Large intestine (tissue), 3 donors: ENCODE results near the gene RAVER2. TPM values are rescaled to one million over a fixed set of nuclear protein-coding genes. Genes with fewer than 3 reads are reported as not detected.
A peak's percentile ranks its signal among the peaks of the same experiment; 100 is the strongest.

Experiments
- DNase-seq, 2 donors: peaks; one replicate each; pipeline versions ENCODE4 v3.0.0 to v3.0.0-alpha.2; 2013
- H3K27ac ChIP-seq: one replicate; pipeline ENCODE4 v1.5.1; 2013; ENCODE audit warnings: low read length
- H3K27me3 ChIP-seq: 2 replicates; pipeline ENCODE4 v1.6.1; 2013; ENCODE audit warnings: low read length; ENCODE audit not compliant: control insufficient read depth, insufficient read depth
- H3K36me3 ChIP-seq: 2 replicates; pipeline ENCODE4 v1.6.1; 2013; ENCODE audit warnings: low read length; ENCODE audit not compliant: control insufficient read depth, insufficient read depth
- H3K4me1 ChIP-seq: one replicate; pipeline ENCODE4 v1.6.1; 2013; ENCODE audit warnings: low read length; ENCODE audit not compliant: control insufficient read depth, insufficient read depth
- H3K4me3 ChIP-seq: one replicate; pipeline ENCODE4 v1.5.1; 2013; ENCODE audit warnings: low read length
- H3K9me3 ChIP-seq: one replicate; pipeline ENCODE4 v1.6.1; 2013; ENCODE audit warnings: mild to moderate bottlenecking, low read depth, low read length, moderate library complexity; ENCODE audit not compliant: control insufficient read depth
- WGBS: methylation state at CpG from one replicate; pipeline ENCODE4 v1.1.5; 2013; ENCODE audit warnings: low lambda C conversion rate; ENCODE audit not compliant: insufficient coverage; 5-methylcytosine and 5-hydroxymethylcytosine counted together
- polyA plus RNA-seq: library from polyadenylated mRNA; unstranded; fragments of 120-200 nt; gene quantifications from one replicate; pipeline ENCODE4 v1.2.1, GENCODE V29; 2013

RAVER2 gene
- polyA plus RNA-seq, 1 donor: 41.7 TPM

- Histone ChIP-seq H3K36me3 (peaks cover 95% of the 10 kb centered on the region), H3K4me1 (no peaks in the 10 kb centered on the region), H3K4me3 (no peak overlapping the region), H3K9me3 (no peaks in the 10 kb centered on the region), H3K27ac (no peak overlapping the region), H3K27me3 (no peaks in the 10 kb centered on the region)
- DNase-seq: no peak
- WGBS: no CpG with 5 or more reads among the region's 5 CpGs
Measured at GRCh38 chr1:64854674-64855073, 109.8 kb downstream of the RAVER2 start.

- Histone ChIP-seq H3K4me3 (no peak overlapping the region), H3K27me3 (no peaks in the 10 kb centered on the region), H3K27ac (no peak overlapping the region), H3K36me3 (peaks cover 91% of the 10 kb centered on the region), H3K9me3 (no peaks in the 10 kb centered on the region), H3K4me1 (no peaks in the 10 kb centered on the region)
- DNase-seq: no peak
- WGBS: no CpG with 5 or more reads among the region's 8 CpGs
Measured at GRCh38 chr1:64855557-64855956, 110.7 kb downstream of the RAVER2 start.

GRCh38 chr1:64856553-64856952 lies 111.7 kb downstream of the RAVER2 start:
- DNase-seq: no peak
- no peak overlapping the region for H3K4me3 ChIP-seq
- no peak overlapping the region for H3K27ac ChIP-seq
- H3K36me3 ChIP-seq: peaks cover 85% of the 10 kb centered on the region
- no CpG with 5 or more reads among the region's 10 CpGs for WGBS
- no peaks in the 10 kb centered on the region for H3K9me3 ChIP-seq
- no peaks in the 10 kb centered on the region for H3K4me1 ChIP-seq
- no peaks in the 10 kb centered on the region for H3K27me3 ChIP-seq

GRCh38 chr1:64857347-64857746 lies 112.5 kb downstream of the RAVER2 start:
- no peaks in the 10 kb centered on the region for H3K4me1 ChIP-seq
- no CpG with 5 or more reads among the region's 4 CpGs for WGBS
- peaks cover 80% of the 10 kb centered on the region for H3K36me3 ChIP-seq
- no peak for DNase-seq
- no peak overlapping the region for H3K27ac ChIP-seq
- no peak overlapping the region for H3K4me3 ChIP-seq
- H3K9me3 ChIP-seq: no peaks in the 10 kb centered on the region
- no peaks in the 10 kb centered on the region for H3K27me3 ChIP-seq

DNA sequence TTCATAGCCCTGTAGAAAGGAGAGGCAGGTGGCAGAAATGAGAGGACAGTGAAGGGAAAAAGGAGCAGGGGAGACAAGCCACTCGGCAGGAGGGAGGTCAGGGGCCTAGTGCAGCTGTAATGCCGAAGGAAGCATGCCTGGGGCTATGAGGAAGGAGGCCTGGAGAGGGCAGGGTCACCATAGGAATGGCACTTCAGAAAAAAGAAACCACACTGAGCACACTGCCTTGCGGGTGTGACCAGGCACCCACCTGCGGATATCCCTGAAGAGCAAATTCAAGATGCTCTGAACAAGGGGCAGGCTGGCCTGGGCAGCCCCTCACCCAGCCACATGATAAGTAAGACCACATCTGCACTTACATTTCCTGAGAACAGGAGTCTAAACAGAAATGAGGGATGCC lies 116.7 kb downstream of the RAVER2 start:
- no CpG with 5 or more reads among the region's 4 CpGs for WGBS
- Histone ChIP-seq H3K27me3 (no peaks in the 10 kb centered on the region), H3K36me3 (peaks cover 60% of the 10 kb centered on the region), H3K4me1 (no peaks in the 10 kb centered on the region), H3K9me3 (no peaks in the 10 kb centered on the region), H3K27ac (no peak overlapping the region), H3K4me3 (no peak overlapping the region)
- DNase-seq: peak; percentile 33 to 58

DNA sequence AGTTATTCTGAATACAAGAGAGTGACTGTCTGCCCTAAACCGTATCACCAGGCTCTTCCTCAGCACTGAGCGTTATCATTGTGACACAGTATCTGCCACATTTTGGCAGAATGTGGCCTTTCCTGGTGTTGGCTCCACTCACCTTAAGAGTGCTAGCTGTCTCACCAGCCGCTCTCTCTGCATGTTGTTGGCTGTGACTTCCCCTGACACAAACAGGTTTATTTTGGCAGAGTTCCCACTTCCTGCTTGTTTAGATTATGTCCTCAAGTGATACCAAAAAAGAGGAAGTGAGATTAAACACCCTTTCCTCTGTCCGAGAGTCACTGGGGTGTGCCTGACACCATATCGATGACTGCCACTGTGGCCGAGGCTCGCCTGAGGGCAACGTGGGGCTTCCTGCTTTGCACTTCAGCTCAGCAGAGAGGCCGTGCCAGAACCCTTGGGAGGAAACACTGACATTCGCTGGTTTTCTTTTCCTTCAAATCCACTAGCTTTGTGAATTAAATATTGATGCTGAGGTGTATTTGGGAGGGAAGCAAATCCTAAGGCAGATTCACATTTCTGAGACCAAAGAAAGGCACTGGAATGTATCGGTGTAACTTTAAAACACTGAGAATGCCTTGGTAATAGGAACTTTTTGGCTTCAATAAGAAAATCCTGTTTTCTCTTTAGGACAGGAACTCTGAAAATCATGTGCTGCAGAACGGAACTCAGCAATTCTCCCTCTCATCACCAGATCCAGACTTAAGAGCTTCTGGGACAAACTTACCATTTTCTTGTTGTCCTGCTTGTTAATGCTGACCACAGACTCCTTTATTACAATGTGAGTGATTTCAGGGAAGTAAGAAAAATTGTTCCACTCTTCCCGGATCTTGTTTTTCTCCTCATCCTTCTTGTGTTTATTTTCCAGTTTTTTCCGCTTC lies 119.4 kb downstream of the RAVER2 start:
- 86% methylated on average over 2 of the region's 14 CpGs for WGBS
- H3K27me3 ChIP-seq: no peaks in the 10 kb centered on the region
- H3K36me3 ChIP-seq: peaks cover 53% of the 10 kb centered on the region
- DNase-seq: peak; percentile 29 to 33
- no peaks in the 10 kb centered on the region for H3K4me1 ChIP-seq
- H3K4me3 ChIP-seq: no peak overlapping the region
- H3K27ac ChIP-seq: no peak overlapping the region
- no peaks in the 10 kb centered on the region for H3K9me3 ChIP-seq

- H3K9me3 ChIP-seq: no peaks in the 10 kb centered on the region
- no peak overlapping the region for H3K27ac ChIP-seq
- DNase-seq: no peak
- WGBS: 100% methylated on average over 3 of the region's 6 CpGs
- H3K27me3 ChIP-seq: no peaks in the 10 kb centered on the region
- H3K36me3 ChIP-seq: peaks cover 53% of the 10 kb centered on the region
- no peaks in the 10 kb centered on the region for H3K4me1 ChIP-seq
- no peak overlapping the region for H3K4me3 ChIP-seq
Measured at GRCh38 chr1:64865105-64865757, 120.4 kb downstream of the RAVER2 start.

DNA sequence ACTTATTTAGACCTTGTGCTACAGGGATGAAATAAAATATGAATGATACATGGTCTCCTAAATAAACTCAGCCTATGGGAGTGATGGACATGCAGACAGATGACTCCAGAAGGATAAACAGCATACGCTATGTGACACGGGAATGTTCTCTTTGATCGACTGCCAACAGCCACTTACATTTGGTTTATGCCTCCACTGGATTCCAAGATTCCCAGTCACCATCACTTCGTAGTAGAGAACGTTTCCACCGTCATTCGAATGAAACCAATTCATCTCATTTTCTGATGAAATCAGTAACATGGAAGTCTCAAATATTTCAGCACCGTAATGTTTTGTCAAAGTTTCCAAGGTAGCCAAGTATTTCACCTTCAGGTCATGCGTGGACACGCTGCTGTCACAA lies 121.8 kb downstream of the RAVER2 start:
- Histone ChIP-seq H3K27me3 (no peaks in the 10 kb centered on the region), H3K36me3 (peaks cover 60% of the 10 kb centered on the region), H3K4me3 (no peak overlapping the region), H3K4me1 (no peaks in the 10 kb centered on the region), H3K27ac (no peak overlapping the region), H3K9me3 (no peaks in the 10 kb centered on the region)
- WGBS: 100% methylated on average over 4 of the region's 10 CpGs
- no peak for DNase-seq

- peaks cover 66% of the 10 kb centered on the region for H3K36me3 ChIP-seq
- no CpG with 5 or more reads among the region's 1 CpG for WGBS
- no peaks in the 10 kb centered on the region for H3K27me3 ChIP-seq
- no peak overlapping the region for H3K27ac ChIP-seq
- DNase-seq: no peak
- H3K4me3 ChIP-seq: no peak overlapping the region
- no peaks in the 10 kb centered on the region for H3K4me1 ChIP-seq
- H3K9me3 ChIP-seq: no peaks in the 10 kb centered on the region
Measured at GRCh38 chr1:64867266-64867665, 122.4 kb downstream of the RAVER2 start.

GRCh38 chr1:64871256-64871655 lies 126.4 kb downstream of the RAVER2 start:
- peaks cover 74% of the 10 kb centered on the region for H3K36me3 ChIP-seq

More at GRCh38 chr1:64871256-64871655, 126.4 kb downstream of the RAVER2 start:
- Histone ChIP-seq H3K4me1 (no peaks in the 10 kb centered on the region), H3K27ac (no peak overlapping the region), H3K27me3 (no peaks in the 10 kb centered on the region), H3K4me3 (no peak overlapping the region), H3K9me3 (no peaks in the 10 kb centered on the region)
- DNase-seq: no peak
- WGBS: 97% methylated on average over 7 of the region's 8 CpGs
